ENCODE data around the gene JARID2. TPM values are rescaled to one million over a fixed set of nuclear protein-coding genes. Genes with fewer than 3 reads are reported as not detected.
"Not testable (repeated sequence)": the region's sequence is repeated elsewhere in the genome, so short reads cannot be mapped to it uniquely, and the experiment has no call there.

Gene JARID2
- total RNA-seq, 1 donor from 2014 or later: 11.7 TPM

GRCh38 chr6:15287670-15288375 is 42.0 kb downstream of the JARID2 start:
- DNase-seq (ENCODE audit: low read depth in 2 of 2): no peak

GRCh38 chr6:15288856-15289255 is 43.0 kb downstream of the JARID2 start:
- DNase-seq (ENCODE audit: low read depth in 2 of 2): no peak

- DNase-seq (ENCODE audit: low read depth in 2 of 2): not testable (repeated sequence)
Observed at GRCh38 chr6:15289456-15289855, 43.6 kb downstream of the JARID2 start.

- DNase-seq (ENCODE audit: low read depth in 2 of 2): no peak
Observed at GRCh38 chr6:15290067-15290680, 44.3 kb downstream of the JARID2 start.

GRCh38 chr6:15290962-15291704 is 45.3 kb downstream of the JARID2 start:
- no peak for DNase-seq (ENCODE audit: low read depth in 2 of 2)

- DNase-seq (ENCODE audit: low read depth in 2 of 2): no peak
Observed at GRCh38 chr6:15292721-15293302, 46.9 kb downstream of the JARID2 start.

GRCh38 chr6:15293674-15294073 is 47.8 kb downstream of the JARID2 start:
- peak in 1 of 2 donors; percentile 49 for DNase-seq (ENCODE audit: low read depth in 2 of 2)

GRCh38 chr6:15294504-15294903 is 48.6 kb downstream of the JARID2 start:
- no peak for DNase-seq (ENCODE audit: low read depth in 2 of 2)

GRCh38 chr6:15296249-15296648 is 50.4 kb downstream of the JARID2 start:
- no peak for DNase-seq (ENCODE audit: low read depth in 2 of 2)

- no peak for DNase-seq (ENCODE audit: low read depth in 2 of 2)
Observed at GRCh38 chr6:15296735-15297134, 50.9 kb downstream of the JARID2 start.

GRCh38 chr6:15297167-15297566 is 51.3 kb downstream of the JARID2 start:
- DNase-seq (ENCODE audit: low read depth in 2 of 2): not testable (repeated sequence)

- DNase-seq (ENCODE audit: low read depth in 2 of 2): no peak
Observed at GRCh38 chr6:15297895-15298590, 52.2 kb downstream of the JARID2 start.

GRCh38 chr6:15299430-15300131 is 53.7 kb downstream of the JARID2 start:
- DNase-seq (ENCODE audit: low read depth in 2 of 2): peak in 1 of 2 donors; percentile 66

- DNase-seq (ENCODE audit: low read depth in 2 of 2): no peak
Observed at GRCh38 chr6:15301179-15302006, 55.5 kb downstream of the JARID2 start.

GRCh38 chr6:15303162-15303919 is 57.5 kb downstream of the JARID2 start:
- DNase-seq (ENCODE audit: low read depth in 2 of 2): no peak

GRCh38 chr6:15303920-15304291 is 58.0 kb downstream of the JARID2 start:
- DNase-seq (ENCODE audit: low read depth in 2 of 2): no peak

- DNase-seq (ENCODE audit: low read depth in 2 of 2): no peak
Observed at GRCh38 chr6:15304337-15305042, 58.6 kb downstream of the JARID2 start.

- DNase-seq (ENCODE audit: low read depth in 2 of 2): no peak
Observed at GRCh38 chr6:15305496-15305895, 59.6 kb downstream of the JARID2 start.

GRCh38 chr6:15305909-15306308 is 60.0 kb downstream of the JARID2 start:
- DNase-seq (ENCODE audit: low read depth in 2 of 2): no peak

Measured in lung microvascular endothelial cell (primary cell).